HUES64 (cell line): ENCODE data around the gene TBC1D22A.

ENCODE experiments used
- H3K27ac ChIP-seq: 2 replicates; pipeline ENCODE4 v1.7.0; 2013; ENCODE audit warnings: low read depth, low read length, inconsistent platforms
- H3K27me3 ChIP-seq: 2 replicates; pipeline ENCODE4 v1.6.1; 2013; ENCODE audit warnings: mild to moderate bottlenecking, low read length; ENCODE audit not compliant: insufficient read depth
- H3K36me3 ChIP-seq: 2 replicates; pipeline ENCODE4 v1.6.1; 2013; ENCODE audit warnings: mild to moderate bottlenecking, low read length; ENCODE audit not compliant: insufficient read depth
- H3K4me1 ChIP-seq: 2 replicates; pipeline ENCODE4 v1.6.1; 2013; ENCODE audit warnings: mild to moderate bottlenecking, low read length, moderate library complexity; ENCODE audit not compliant: insufficient read depth
- H3K4me3 ChIP-seq: 2 replicates; pipeline ENCODE4 v1.5.1; 2013; ENCODE audit warnings: mild to moderate bottlenecking, low read length, moderate library complexity
- H3K9ac ChIP-seq: 2 replicates; pipeline ENCODE4 v1.6.1; 2013; ENCODE audit warnings: mild to moderate bottlenecking, low read depth, low read length
- H3K9me3 ChIP-seq: 2 replicates; pipeline ENCODE4 v1.6.1; 2013; ENCODE audit warnings: low read depth, low read length; ENCODE audit not compliant: insufficient read depth
- WGBS: fragments of 150-250, 120-280 bp; methylation state at CpG from one replicate; pipeline ENCODE4 v1.1.7; 2013; ENCODE audit warnings: missing lambda C conversion rate; 5-methylcytosine and 5-hydroxymethylcytosine counted together

The TBC1D22A gene

DNA sequence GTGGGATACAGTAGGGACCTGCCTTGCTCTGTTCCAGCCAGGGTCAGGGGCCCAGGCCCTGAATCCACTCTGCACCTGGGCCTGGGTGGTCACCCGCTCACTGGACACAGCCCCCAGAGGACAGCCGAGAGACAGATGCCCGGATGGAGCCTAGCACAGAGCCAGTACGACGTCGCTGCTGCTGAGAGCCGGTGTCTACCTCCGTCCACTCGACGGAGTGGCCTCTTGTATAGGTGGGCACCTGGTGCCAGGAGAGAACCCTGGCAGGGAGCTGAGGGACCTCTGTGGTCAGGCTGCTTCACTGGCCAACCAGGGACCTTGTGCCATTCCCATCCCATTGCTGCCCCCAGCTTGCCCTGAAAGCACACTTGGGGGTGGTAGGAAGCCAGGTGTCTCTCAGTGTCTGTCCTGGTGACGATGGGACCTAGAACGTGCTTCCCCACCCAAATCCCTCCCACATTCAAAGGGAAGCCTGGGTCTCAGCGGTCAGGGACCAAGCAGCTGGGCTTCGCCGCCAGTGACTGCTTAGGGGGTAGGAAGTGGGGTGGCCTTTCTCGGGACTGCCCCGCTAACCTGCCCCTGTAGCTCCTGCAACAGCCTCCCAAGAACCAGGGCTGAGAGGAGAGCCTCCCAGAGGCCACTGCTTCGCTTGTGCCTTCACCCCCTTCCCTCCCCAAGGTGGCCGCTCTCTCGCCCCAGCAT is 14.1 kb upstream of the TBC1D22A start:
- Histone ChIP-seq H3K4me1 (no peaks in the 10 kb centered on the region), H3K9ac (no peak overlapping the region), H3K27ac (no peak overlapping the region), H3K36me3 (no peaks in the 10 kb centered on the region), H3K27me3 (no peaks in the 10 kb centered on the region), H3K4me3 (no peak overlapping the region), H3K9me3 (no peaks in the 10 kb centered on the region)
- 91% methylated on average over 17 of the region's 20 CpGs for WGBS

DNA sequence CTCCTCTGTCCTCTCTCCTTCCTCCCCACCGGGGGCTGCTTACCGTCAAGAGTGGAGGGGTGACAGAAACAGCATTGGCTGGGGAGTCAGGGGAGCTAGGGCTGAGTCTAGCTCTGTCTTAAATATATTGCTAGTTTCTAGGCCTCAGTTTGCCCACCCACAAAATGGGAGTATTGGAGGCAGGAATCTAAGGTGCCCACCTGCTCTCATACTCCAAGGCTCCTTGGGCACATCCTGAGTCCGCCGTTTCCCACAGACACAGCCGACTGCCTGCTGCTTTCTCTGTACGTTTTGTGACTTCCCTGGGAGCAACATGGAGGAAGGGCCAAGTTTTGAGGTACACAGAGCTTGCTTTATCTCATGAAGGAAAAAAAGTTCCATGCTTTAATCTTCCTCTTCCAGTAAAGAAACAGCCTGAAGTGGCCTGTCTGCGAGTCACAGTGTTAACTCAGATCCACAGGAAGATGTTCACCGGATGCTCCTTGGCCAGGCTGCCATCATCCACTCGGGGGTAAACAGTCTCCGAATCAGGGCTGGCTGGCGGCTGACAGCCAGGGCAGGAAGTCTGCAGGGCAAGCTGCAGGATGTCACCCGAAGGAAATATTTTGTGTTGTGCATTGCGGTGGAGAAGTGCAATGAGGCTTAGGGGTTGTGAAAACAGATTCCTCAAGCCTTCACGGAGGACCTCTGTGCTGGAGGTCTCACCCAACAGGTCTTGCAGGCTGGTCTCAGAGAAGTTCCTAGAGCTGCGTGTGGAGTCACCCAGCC is 13.4 kb upstream of the TBC1D22A start:
- no peak overlapping the region for H3K27ac ChIP-seq
- H3K9me3 ChIP-seq = no peaks in the 10 kb centered on the region
- H3K4me1 ChIP-seq = no peaks in the 10 kb centered on the region
- no peaks in the 10 kb centered on the region for H3K36me3 ChIP-seq
- 87% methylated on average over 15 of the region's 15 CpGs for WGBS
- H3K27me3 ChIP-seq = no peaks in the 10 kb centered on the region
- H3K4me3 ChIP-seq = no peak overlapping the region
- H3K9ac ChIP-seq = no peak overlapping the region

DNA sequence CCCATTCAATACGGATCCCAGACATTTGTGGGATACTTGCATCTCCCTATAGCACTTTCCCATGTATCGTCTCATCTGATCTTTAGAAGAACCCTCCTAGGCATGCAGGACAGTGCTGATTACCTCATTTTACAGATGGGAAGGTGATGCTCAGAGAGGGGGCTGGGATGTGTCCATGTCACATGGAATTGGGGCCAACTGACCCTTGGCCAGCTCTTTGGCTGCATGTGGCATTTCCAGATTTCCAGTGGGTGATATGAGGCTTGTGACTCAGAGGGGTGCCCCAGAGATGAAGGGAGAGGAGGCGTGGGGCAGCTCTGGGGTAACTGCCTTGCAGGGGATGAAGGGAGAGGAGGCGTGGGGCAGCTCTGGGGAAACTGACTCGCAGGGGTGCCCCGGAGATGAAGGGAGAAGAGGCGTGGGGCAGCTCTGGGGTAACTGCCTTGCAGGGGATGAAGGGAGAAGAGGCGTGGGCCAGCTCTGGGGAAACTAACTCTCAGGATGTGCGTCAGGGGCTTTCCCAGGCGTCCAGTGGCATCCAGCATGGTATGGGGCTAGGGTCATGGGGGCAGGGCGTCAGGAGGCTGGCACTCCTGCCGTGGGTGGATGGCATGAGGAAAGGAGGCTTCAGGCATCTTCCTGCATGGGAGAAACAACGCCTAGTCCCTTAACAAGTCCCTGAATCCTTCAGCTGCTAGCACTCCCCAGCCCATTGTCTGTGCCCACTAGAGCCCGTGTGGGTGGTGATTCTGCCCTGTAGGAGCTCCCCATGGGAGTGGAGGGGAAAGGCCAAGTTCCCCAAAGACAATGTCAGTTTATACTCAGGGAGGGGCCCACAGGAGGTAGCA is 12.5 kb upstream of the TBC1D22A start:
- WGBS = 87% methylated on average over 14 of the region's 14 CpGs
- no peaks in the 10 kb centered on the region for H3K4me1 ChIP-seq
- 0 out of 2 replicates have a peak, but pooled peaks cover 1% of the 10 kb centered on the region for H3K9me3 ChIP-seq
- H3K27me3 ChIP-seq = no peaks in the 10 kb centered on the region
- no peak overlapping the region for H3K9ac ChIP-seq
- no peak overlapping the region for H3K4me3 ChIP-seq
- no peaks in the 10 kb centered on the region for H3K36me3 ChIP-seq
- no peak overlapping the region for H3K27ac ChIP-seq

DNA sequence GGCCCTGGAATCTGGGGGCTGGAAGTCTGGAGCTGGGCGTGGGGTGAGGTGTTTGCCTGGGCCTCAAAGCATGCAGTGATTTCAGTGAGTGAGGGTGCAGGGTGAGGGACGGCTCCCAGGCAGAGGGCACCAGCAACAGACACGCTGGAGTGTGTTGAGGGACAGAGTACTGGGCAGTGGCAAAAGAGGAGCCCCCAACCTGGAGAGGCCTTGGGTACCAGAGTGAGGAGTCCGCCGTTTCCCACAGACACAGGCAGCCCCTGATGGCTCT is 12.0 kb upstream of the TBC1D22A start:
- Histone ChIP-seq H3K9me3 (peaks cover 7% of the 10 kb centered on the region), H3K9ac (no peak overlapping the region), H3K4me1 (no peaks in the 10 kb centered on the region), H3K4me3 (no peak overlapping the region), H3K27me3 (no peaks in the 10 kb centered on the region), H3K27ac (no peak overlapping the region), H3K36me3 (no peaks in the 10 kb centered on the region)
- whole genome bisulfite sequencing = 89% methylated on average over 5 of the region's 5 CpGs

DNA sequence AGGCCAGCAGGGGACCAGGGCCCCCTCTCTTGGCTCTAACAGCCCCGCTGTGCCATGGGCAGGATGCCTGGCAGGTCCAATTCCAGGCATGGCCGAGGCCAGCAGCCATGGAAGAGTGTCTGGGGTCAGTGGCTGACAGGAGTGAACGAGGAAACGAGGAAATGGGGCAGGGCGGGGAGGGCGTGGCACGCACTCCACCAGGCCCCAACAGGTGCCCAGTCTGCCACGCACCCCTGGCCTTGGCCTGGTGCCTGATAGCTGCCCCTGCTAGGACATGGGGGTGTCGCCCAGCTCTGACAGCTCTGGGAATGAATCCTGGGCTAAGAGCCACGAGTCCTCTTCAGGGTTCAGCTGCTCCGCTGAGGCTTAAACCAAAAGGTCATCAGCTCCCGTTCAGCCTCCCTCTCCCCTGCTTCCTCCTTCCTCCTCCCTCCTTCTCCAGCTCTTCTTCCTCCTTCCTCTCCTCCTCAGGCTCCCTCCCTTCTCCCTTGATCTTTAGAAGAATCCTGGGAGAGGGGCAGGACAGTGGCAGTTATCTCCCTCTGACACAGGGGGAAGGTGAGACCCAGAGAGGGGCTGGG is 11.5 kb upstream of the TBC1D22A start:
- Histone ChIP-seq H3K4me3 (no peak overlapping the region), H3K27me3 (no peaks in the 10 kb centered on the region), H3K36me3 (no peaks in the 10 kb centered on the region), H3K4me1 (no peaks in the 10 kb centered on the region), H3K9me3 (peaks cover 12% of the 10 kb centered on the region), H3K9ac (no peak overlapping the region), H3K27ac (no peak overlapping the region)
- WGBS = 78% methylated on average over 12 of the region's 12 CpGs

DNA sequence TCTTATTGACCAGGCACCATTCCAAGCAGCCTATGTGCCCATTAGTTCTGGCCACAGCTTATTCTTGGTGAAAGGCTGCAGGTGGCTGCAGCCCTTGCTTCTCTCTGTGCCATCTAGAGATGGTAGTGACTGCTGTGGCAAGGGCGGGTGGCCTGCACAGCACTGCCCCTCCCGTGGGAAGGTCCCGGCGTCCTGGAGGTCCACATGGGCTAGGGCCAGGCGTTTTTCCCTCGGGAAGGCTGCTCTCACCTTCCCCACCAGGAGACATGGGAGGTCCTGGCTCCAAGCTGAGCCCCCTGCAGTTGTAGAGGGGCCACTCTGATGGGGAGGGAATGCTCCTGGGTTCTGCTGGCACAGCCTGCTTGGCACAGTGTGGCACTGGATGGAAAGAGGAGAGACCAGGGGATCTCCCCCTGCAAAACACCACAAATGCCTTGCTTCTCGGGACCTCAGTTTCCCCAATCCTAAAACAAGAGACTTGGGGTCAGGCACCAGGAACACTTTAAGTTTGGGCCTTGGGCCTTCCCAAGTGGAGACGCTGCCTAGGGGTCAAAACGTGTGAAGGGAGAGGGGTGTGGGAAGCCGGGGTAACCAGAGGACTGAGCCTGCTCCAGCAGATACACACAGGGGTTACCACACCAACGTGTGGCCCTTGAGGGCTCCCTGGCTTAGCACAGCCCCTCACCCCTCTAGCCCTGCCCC is 10.0 kb upstream of the TBC1D22A start:
- H3K27ac ChIP-seq = no peak overlapping the region
- H3K9me3 ChIP-seq = peaks cover 26% of the 10 kb centered on the region
- H3K4me1 ChIP-seq = no peaks in the 10 kb centered on the region
- H3K27me3 ChIP-seq = no peaks in the 10 kb centered on the region
- 89% methylated on average over 11 of the region's 11 CpGs for WGBS
- no peak overlapping the region for H3K9ac ChIP-seq
- H3K4me3 ChIP-seq = no peak overlapping the region
- H3K36me3 ChIP-seq = peaks cover 2% of the 10 kb centered on the region; the same call in 1 of the 2 replicates

DNA sequence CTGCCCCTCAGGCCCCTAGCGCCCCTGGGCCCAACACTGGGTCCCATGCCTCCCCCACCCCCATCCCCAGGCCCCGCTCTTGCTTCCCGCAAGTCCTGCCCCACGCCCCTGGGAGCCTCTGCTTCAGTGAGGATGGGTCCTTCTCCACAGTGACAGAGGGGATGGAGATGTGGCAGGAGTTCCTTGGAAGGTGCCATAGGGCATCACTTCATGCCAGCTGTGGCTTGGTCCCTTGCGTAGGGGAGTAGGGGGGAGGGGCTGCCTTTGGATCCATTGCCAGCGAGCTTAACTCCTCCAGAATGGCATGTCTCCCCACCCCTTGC is 9.5 kb upstream of the TBC1D22A start:
- H3K9me3 ChIP-seq = peaks cover 26% of the 10 kb centered on the region
- no peaks in the 10 kb centered on the region for H3K4me1 ChIP-seq
- H3K36me3 ChIP-seq = peaks cover 2% of the 10 kb centered on the region; the same call in 1 of the 2 replicates
- H3K27ac ChIP-seq = no peak overlapping the region
- H3K9ac ChIP-seq = no peak overlapping the region
- H3K27me3 ChIP-seq = no peaks in the 10 kb centered on the region
- no peak overlapping the region for H3K4me3 ChIP-seq
- WGBS = 100% methylated on average over 5 of the region's 6 CpGs

DNA sequence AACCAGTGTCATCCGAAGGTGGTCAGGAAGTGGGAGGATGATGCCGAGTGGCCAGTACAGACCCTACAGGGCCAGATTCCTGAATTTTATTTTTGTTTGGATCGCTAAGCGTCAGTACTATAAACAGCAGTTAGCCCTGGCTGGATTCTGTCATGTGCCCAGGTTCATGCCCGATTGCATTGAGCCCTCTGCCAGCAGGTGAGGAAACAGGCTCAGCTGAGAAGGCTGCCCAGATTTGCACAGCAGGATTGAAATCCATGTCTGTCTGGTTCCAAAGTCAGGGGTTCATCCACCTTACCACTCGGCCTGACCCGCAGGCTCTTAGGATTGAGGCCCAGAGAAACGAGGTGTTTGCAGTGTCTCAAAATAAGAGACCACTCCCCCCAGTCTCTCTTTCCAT is 9.1 kb upstream of the TBC1D22A start:
- no peak overlapping the region for H3K27ac ChIP-seq
- no peak overlapping the region for H3K4me3 ChIP-seq
- no peaks in the 10 kb centered on the region for H3K27me3 ChIP-seq
- peaks cover 26% of the 10 kb centered on the region for H3K9me3 ChIP-seq
- H3K4me1 ChIP-seq = no peaks in the 10 kb centered on the region
- 93% methylated on average over 8 of the region's 8 CpGs for WGBS
- H3K9ac ChIP-seq = no peak overlapping the region
- peaks cover 2% of the 10 kb centered on the region; the same call in 1 of the 2 replicates for H3K36me3 ChIP-seq

DNA sequence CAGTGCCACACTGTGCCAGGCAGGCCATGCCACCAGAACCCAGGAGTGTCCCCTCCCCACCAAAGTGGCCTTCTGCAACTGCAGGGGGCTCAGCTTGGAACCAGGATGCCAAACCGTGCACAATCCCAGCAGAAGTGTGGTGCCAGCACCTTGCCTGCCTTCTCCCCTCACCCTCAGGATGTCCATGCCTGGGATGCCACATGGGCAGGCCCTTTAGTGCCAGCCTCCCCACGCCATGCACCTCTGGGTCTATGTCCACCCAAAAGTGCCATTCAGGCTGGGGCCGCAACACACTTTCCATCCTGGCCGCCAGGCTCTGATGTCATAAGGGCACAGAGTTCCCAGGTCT is 8.7 kb upstream of the TBC1D22A start:
- no peak overlapping the region for H3K4me3 ChIP-seq
- WGBS = 92% methylated on average over 4 of the region's 4 CpGs
- H3K27ac ChIP-seq = no peak overlapping the region
- H3K9me3 ChIP-seq = peaks cover 26% of the 10 kb centered on the region
- H3K9ac ChIP-seq = no peak overlapping the region
- H3K36me3 ChIP-seq = peaks cover 2% of the 10 kb centered on the region; the same call in 1 of the 2 replicates
- no peaks in the 10 kb centered on the region for H3K4me1 ChIP-seq
- H3K27me3 ChIP-seq = no peaks in the 10 kb centered on the region

DNA sequence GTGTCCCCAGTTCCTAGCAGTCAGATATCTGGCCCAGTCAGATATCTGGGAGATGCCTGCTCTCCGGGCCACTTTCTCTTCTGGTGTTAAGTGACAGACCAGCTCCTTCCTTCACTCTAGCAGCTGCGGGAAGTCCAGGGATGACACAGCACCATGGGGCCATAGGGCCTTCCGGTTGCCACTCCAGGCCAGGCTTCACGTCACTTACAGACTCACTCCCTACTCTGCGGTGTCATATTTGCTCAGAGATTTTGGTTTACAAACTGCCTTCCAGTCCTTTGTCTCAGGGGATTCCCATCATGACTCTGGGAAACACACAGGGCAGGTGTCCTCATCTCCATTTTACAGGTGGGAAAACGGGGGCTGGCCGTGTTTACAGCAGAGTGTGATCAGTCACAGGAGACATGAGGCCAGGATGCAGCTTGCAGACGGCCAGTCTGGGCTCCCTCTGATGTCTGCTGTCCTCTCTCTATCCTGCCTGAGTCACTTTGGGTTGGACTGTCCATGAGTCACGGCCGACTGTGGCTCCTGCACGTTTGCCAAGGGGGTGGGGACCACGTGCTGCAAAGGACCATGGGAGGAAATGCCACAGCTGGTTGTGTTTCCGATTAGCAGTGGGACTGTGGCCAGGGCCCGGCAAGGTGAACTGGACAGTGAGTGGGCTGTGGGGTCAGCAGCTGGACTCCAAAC is 8.2 kb upstream of the TBC1D22A start:
- no peaks in the 10 kb centered on the region for H3K27me3 ChIP-seq
- no peak overlapping the region for H3K27ac ChIP-seq
- H3K9ac ChIP-seq = no peak overlapping the region
- H3K4me1 ChIP-seq = no peaks in the 10 kb centered on the region
- peaks cover 26% of the 10 kb centered on the region for H3K9me3 ChIP-seq
- peaks cover 2% of the 10 kb centered on the region; the same call in 1 of the 2 replicates for H3K36me3 ChIP-seq
- H3K4me3 ChIP-seq = no peak overlapping the region
- WGBS = 85% methylated on average over 14 of the region's 14 CpGs
